ENCODE data around the gene ZFAND5.
A peak's percentile ranks its signal among the peaks of the same experiment; 100 is the strongest.

Gene ZFAND5, protein sequence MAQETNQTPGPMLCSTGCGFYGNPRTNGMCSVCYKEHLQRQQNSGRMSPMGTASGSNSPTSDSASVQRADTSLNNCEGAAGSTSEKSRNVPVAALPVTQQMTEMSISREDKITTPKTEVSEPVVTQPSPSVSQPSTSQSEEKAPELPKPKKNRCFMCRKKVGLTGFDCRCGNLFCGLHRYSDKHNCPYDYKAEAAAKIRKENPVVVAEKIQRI

DNA sequence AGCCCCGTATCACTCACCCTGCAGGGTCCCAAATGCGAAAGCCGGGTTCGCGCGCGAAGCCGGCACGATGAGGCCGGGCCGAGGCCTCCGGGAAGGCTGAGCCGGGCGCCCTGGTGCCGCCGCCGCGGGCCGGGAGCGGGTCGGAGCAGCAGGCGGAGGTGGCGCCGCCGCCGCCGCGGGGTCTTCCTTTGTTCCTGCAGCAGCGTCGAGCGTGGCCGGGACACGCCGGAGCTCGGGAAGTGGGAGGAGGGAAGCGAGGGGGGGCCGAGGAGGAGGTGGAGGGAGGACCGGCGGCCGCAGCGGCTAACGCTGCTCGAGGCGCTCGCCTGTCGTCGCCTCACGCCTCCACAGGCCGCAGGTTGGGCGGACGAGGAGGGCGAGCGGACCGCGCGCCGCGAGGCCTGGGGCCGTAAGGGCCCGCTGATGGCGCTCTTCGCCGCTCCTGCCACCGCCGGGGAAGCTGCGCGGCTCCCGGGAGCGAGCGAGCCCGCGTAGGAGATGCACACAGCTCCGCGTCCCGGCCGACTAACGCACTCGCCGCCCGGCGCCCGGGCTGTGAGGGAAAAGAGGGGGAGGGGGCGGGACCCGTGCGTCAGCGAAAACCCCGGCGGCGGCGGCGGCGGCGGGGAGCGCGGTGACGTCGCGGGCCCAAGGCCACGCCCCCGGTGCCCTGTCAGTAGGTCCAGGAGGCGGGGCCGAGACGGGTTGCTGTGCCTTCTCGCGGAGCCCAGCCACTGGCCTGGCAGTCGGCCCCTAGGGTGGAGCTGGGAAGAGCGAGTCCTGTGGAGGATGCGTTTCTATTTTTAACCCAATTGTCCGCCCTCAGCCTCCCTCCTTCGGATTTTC is at the start of gene ZFAND5:
TSS of gene ZFAND5 (minus strand) at position 530 of the 846 bp plus-strand sequence. CDS start 4,430 bp downstream, outside the sequence.
- H3K79me2 ChIP-seq (ENCODE audit: low read length), result peaks cover 51% of the 10 kb centered on the region
- TF ChIP-seq, protein P1, sequence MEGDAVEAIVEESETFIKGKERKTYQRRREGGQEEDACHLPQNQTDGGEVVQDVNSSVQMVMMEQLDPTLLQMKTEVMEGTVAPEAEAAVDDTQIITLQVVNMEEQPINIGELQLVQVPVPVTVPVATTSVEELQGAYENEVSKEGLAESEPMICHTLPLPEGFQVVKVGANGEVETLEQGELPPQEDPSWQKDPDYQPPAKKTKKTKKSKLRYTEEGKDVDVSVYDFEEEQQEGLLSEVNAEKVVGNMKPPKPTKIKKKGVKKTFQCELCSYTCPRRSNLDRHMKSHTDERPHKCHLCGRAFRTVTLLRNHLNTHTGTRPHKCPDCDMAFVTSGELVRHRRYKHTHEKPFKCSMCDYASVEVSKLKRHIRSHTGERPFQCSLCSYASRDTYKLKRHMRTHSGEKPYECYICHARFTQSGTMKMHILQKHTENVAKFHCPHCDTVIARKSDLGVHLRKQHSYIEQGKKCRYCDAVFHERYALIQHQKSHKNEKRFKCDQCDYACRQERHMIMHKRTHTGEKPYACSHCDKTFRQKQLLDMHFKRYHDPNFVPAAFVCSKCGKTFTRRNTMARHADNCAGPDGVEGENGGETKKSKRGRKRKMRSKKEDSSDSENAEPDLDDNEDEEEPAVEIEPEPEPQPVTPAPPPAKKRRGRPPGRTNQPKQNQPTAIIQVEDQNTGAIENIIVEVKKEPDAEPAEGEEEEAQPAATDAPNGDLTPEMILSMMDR (IDR thresholded peaks at IDR 0.05; ENCODE audit: low read length), result 0 out of 2 replicates have a peak, but pooled peaks have one; percentile 7
- TF ChIP-seq EZH2 (optimal IDR thresholded peaks at IDR 0.05; ENCODE audit: low read depth, low read length), result no peak
- peak within 1 kb of the TSS; percentile 77 for H2AFZ ChIP-seq (ENCODE audit: low read length)

DNA sequence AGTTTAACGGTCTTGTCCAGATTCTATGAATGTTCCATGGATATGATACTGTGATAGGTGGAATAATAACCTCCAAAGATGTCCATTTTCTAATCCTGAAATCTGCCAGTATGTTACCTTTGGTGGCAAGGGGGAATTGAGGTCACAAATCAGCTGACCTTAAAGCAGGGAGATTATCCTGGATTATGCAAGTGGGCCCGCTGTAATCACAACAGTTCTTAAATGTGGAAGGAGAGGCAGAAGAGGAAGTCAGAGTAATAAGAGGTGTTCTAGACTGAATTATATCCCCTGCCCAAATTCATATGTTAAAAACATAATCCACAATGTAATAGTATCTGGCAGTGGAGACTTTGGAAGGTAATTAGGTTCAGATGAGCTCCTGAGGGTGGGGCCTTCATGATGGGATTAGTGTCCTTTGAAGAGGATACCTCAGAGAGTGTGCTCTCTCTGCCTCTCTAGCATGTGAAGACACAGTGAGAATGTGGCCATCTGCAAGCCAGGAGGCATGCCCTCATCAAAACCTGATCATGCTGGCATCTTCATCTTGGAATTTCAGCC is 47.6 kb upstream of the ZFAND5 start:
- Histone ChIP-seq H3K36me3 (replicated peaks; ENCODE audit: insufficient read depth, low read length) (no peaks in the 10 kb centered on the region), H3K9ac (ENCODE audit: low read length) (no peak overlapping the region), H4K20me1 (ENCODE audit: insufficient read depth, low read length) (no peaks in the 10 kb centered on the region), H3K4me3 (ENCODE audit: low read length) (no peak overlapping the region), H3K79me2 (ENCODE audit: low read length) (no peaks in the 10 kb centered on the region), H3F3A (ENCODE audit: insufficient read depth, low read length) (no peaks in the 10 kb centered on the region), H3K4me1 (ENCODE audit: low read length) (no peaks in the 10 kb centered on the region), H3K27ac (ENCODE audit: low read length) (no peak overlapping the region), H3K27me3 (replicated peaks; ENCODE audit: insufficient read depth, low read length) (no peaks in the 10 kb centered on the region), H3K9me2 (replicated peaks; ENCODE audit: insufficient read depth, low read length) (no peaks in the 10 kb centered on the region), H3K4me2 (ENCODE audit: low read depth, low read length) (no peak overlapping the region), H2AFZ (ENCODE audit: low read length) (no peak overlapping the region), H3K9me3 (replicated peaks; ENCODE audit: insufficient read depth, low read length) (no peaks in the 10 kb centered on the region)
- DNase-seq, result no peak
- TF ChIP-seq, protein P1 (IDR thresholded peaks at IDR 0.05; ENCODE audit: low read length), result no peak
- no peak for TF ChIP-seq EZH2 (optimal IDR thresholded peaks at IDR 0.05; ENCODE audit: low read depth, low read length)
- TF ChIP-seq EZH2phosphoT487 (IDR thresholded peaks at IDR 0.05; ENCODE audit: low read length), result no peak

More for the DNA sequence above, at the start of gene ZFAND5:
- peaks cover 6% of the 10 kb centered on the region for H3K36me3 ChIP-seq (replicated peaks; ENCODE audit: insufficient read depth, low read length)
- H3K27me3 ChIP-seq (replicated peaks; ENCODE audit: insufficient read depth, low read length), result no peaks in the 10 kb centered on the region
- peak within 1 kb of the TSS; percentile 98 for H3K9ac ChIP-seq (ENCODE audit: low read length)
- H3K4me1 ChIP-seq (ENCODE audit: low read length), result peaks cover 24% of the 10 kb centered on the region
- H3K9me3 ChIP-seq (replicated peaks; ENCODE audit: insufficient read depth, low read length), result no peaks in the 10 kb centered on the region
- peak; percentile 97 for DNase-seq
- H4K20me1 ChIP-seq (ENCODE audit: insufficient read depth, low read length), result peaks cover 27% of the 10 kb centered on the region
- peak within 1 kb of the TSS; percentile 95 for H3K4me2 ChIP-seq (ENCODE audit: low read depth, low read length)
- H3K9me2 ChIP-seq (replicated peaks; ENCODE audit: insufficient read depth, low read length), result no peaks in the 10 kb centered on the region
- peaks cover 30% of the 10 kb centered on the region for H3F3A ChIP-seq (ENCODE audit: insufficient read depth, low read length)
- H3K4me3 ChIP-seq (ENCODE audit: low read length), result peak within 1 kb of the TSS; percentile 94
- peak within 1 kb of the TSS; percentile 97 for H3K27ac ChIP-seq (ENCODE audit: low read length)

DNA sequence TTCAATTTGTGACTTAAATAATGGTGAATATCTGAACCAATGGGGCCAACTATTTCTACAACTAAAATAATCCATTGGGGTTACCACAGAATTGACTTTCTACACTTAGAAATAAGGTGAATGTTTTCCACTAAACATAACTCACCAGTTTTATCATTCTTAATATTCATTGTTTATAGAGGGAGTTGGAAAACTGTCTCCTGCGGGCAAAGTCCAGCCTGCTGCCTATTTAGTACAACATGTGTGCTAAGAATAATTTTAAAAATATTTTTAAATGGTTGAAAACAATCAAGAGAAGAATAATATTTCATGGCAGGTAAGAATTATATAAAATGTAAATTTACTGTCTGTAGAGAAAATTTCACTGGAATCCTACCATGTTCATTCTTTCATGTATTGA is 45.2 kb upstream of the ZFAND5 start:
- no peak overlapping the region for H3K4me3 ChIP-seq (ENCODE audit: low read length)
- H3K36me3 ChIP-seq (replicated peaks; ENCODE audit: insufficient read depth, low read length), result no peaks in the 10 kb centered on the region
- H3K27me3 ChIP-seq (replicated peaks; ENCODE audit: insufficient read depth, low read length), result no peaks in the 10 kb centered on the region
- H3K9me2 ChIP-seq (replicated peaks; ENCODE audit: insufficient read depth, low read length), result no peaks in the 10 kb centered on the region
- no peak overlapping the region for H3K4me2 ChIP-seq (ENCODE audit: low read depth, low read length)
- H3K4me1 ChIP-seq (ENCODE audit: low read length), result no peaks in the 10 kb centered on the region
- H3F3A ChIP-seq (ENCODE audit: insufficient read depth, low read length), result no peaks in the 10 kb centered on the region
- H3K9me3 ChIP-seq (replicated peaks; ENCODE audit: insufficient read depth, low read length), result no peaks in the 10 kb centered on the region
- H4K20me1 ChIP-seq (ENCODE audit: insufficient read depth, low read length), result no peaks in the 10 kb centered on the region
- H3K27ac ChIP-seq (ENCODE audit: low read length), result no peak overlapping the region
- no peak for DNase-seq
- TF ChIP-seq EZH2phosphoT487 (IDR thresholded peaks at IDR 0.05; ENCODE audit: low read length) (no peak), EZH2 (optimal IDR thresholded peaks at IDR 0.05; ENCODE audit: low read depth, low read length) (no peak)
- TF ChIP-seq, protein P1 (IDR thresholded peaks at IDR 0.05; ENCODE audit: low read length), result no peak
- H3K9ac ChIP-seq (ENCODE audit: low read length), result no peak overlapping the region
- H3K79me2 ChIP-seq (ENCODE audit: low read length), result no peaks in the 10 kb centered on the region
- no peak overlapping the region for H2AFZ ChIP-seq (ENCODE audit: low read length)
